ENCODE data around the gene RAB8B. TPM values are rescaled to one million over a fixed set of nuclear protein-coding genes. Genes with fewer than 3 reads are reported as not detected.
A peak's percentile ranks its signal among the peaks of the same experiment; 100 is the strongest.
"Not testable (repeated sequence)": the region's sequence is repeated elsewhere in the genome, so short reads cannot be mapped to it uniquely, and the experiment has no call there.

The RAB8B gene
- total and polyA plus RNA-seq, 7 donors, result 6.5 to 30.4 (median 21.7) TPM

DNA sequence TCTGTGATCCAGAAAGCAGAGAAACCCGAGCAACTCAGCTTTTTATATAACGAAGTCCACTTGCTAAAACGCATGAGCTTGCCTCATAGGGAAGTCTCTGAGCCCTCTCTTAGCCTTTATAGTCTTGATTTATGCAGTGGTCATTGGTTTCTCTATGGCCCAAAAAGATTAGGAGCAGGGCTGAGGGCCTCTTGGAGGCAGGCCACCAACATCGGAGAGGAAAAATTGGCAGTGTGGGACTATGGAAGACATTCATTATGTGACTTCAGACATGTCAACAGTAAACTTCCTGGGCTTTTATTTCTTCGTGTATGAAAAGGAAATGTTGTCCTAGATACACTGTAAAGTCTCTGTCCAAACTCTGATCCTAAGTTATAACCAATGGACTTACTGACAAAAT lies 13.5 kb downstream of the RAB8B start:
- Histone ChIP-seq H3K4me1 (peaks cover 0 to 29% (median 2%) of the 10 kb centered on the region in 4 donors), H3K27ac (no peak overlapping the region), H3K36me3 (no peaks in the 10 kb centered on the region), H3K9me3 (no peaks in the 10 kb centered on the region), H3K27me3 (no peaks in the 10 kb centered on the region), H3K4me3 (no peak overlapping the region)
- TF ChIP-seq POLR2AphosphoS5 (IDR thresholded peaks at IDR 0.05) (no peak), EP300 (IDR thresholded peaks at IDR 0.05) (no peak)
- intact Hi-C loops (cut with DNase I), result no loop called here
- 64 to 72% methylated on average over 5 of the region's 5 CpGs for WGBS, 2 donors
- no peak for DNase-seq

DNA sequence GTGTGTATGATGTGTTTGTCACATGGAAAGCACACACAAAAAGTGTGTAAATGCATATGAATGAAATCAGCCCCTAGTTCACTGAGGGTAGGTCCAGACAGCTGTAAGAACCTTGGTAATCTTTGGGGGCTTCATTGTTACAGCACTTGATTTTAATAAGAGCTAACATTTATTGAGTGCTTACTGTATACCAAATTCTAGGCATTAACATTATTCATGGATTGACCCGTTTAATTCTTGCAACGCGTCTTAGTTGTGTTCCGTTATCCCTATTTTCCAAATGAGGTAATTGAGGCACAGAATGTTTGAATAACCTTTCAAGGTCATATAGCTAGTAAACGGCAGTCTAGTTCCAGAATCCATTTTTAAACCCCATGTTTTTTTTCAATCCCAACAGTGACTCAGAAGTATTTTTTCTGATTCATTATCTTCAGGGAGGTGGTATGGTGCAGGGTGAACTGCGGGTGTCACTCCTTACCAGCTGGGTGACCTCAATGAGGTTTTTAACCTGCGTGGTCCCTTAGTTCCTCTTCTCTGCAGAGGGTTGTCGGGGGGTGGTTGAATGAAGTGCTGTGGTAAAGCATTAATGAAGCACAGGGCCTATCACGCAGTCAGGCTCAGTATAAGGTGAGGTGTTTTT lies 14.2 kb downstream of the RAB8B start:
- Histone ChIP-seq H3K4me1 (peaks cover 0 to 22% (median 0%) of the 10 kb centered on the region in 4 donors), H3K36me3 (no peaks in the 10 kb centered on the region), H3K27ac (no peak overlapping the region), H3K9me3 (no peaks in the 10 kb centered on the region), H3K4me3 (no peak overlapping the region), H3K27me3 (no peaks in the 10 kb centered on the region)
- DNase-seq, result no peak
- intact Hi-C loops (cut with DNase I), result no loop called here
- TF ChIP-seq, protein P1, sequence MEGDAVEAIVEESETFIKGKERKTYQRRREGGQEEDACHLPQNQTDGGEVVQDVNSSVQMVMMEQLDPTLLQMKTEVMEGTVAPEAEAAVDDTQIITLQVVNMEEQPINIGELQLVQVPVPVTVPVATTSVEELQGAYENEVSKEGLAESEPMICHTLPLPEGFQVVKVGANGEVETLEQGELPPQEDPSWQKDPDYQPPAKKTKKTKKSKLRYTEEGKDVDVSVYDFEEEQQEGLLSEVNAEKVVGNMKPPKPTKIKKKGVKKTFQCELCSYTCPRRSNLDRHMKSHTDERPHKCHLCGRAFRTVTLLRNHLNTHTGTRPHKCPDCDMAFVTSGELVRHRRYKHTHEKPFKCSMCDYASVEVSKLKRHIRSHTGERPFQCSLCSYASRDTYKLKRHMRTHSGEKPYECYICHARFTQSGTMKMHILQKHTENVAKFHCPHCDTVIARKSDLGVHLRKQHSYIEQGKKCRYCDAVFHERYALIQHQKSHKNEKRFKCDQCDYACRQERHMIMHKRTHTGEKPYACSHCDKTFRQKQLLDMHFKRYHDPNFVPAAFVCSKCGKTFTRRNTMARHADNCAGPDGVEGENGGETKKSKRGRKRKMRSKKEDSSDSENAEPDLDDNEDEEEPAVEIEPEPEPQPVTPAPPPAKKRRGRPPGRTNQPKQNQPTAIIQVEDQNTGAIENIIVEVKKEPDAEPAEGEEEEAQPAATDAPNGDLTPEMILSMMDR (IDR thresholded peaks at IDR 0.05), result no peak
- TF ChIP-seq EP300 (IDR thresholded peaks at IDR 0.05), result no peak
- no peak for TF ChIP-seq POLR2AphosphoS5 (IDR thresholded peaks at IDR 0.05)
- TF ChIP-seq POLR2A (IDR thresholded peaks at IDR 0.05), result no peak
- 74 to 90% methylated on average over 9 of the region's 9 CpGs for WGBS, 2 donors

DNA sequence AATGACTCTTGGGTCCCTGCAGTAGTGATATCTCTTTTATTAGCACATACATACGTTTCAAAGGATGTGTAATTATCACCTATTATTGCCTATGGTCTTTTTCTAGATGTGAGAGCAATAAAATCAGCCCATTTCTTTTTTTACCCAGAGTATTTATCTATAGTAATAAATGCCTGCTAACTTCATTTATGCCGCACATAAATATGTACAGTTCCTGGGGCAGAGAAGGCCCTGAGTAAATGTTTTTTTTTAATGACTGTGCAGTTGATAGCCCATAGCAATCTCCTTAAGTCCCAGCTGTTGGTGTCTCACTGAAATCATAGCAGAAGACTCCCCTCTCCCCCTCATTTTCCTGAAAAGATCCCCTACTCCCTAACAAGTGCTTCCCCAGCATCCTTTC lies 16.7 kb downstream of the RAB8B start:
- no peaks in the 10 kb centered on the region for H3K27me3 ChIP-seq
- 73 to 84% methylated on average over 2 of the region's 2 CpGs for WGBS, 2 donors

DNA sequence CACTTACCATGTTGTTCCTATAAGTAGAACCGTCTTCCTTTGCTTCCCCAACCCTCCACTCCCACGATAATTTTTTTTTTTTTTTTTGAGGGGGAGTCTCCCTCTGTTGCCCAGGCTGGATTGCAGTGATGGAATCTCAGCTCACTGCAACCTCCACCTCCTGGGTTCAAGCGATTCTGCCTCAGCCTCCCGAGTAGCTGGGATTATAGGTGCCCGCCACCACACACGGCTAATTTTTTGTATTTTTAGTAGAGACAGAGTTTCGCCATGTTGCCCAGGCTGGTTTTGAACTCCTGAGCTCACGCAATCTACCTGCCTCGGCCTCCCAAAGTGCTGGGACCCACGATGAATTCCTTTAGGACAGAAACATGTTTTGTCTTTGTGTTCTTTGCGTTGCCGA lies 19.4 kb downstream of the RAB8B start:
- intact Hi-C loops (cut with DNase I); H3K36me3 ChIP-seq; H3K9me3 ChIP-seq; H3K27me3 ChIP-seq; DNase-seq; H3K4me3 ChIP-seq; H3K27ac ChIP-seq: not testable (repeated sequence)
- H3K4me1 ChIP-seq, result peaks cover 0 to 36% (median 28%) of the 10 kb centered on the region in 4 donors
- 91 to 95% methylated on average over 12 of the region's 12 CpGs for WGBS, 2 donors

More for the DNA sequence above, 16.7 kb downstream of the RAB8B start:
- H3K4me1 ChIP-seq, result peaks cover 0 to 26% (median 10%) of the 10 kb centered on the region in 4 donors
- no peaks in the 10 kb centered on the region for H3K36me3 ChIP-seq
- intact Hi-C loops (cut with DNase I), result no loop called here
- H3K4me3 ChIP-seq, result no peak overlapping the region
- no peaks in the 10 kb centered on the region for H3K9me3 ChIP-seq
- H3K27ac ChIP-seq, result no peak overlapping the region
- TF ChIP-seq POLR2AphosphoS5 (IDR thresholded peaks at IDR 0.05) (no peak), EP300 (IDR thresholded peaks at IDR 0.05) (no peak), POLR2A (IDR thresholded peaks at IDR 0.05) (no peak)
- TF ChIP-seq, protein P1 (IDR thresholded peaks at IDR 0.05), result no peak
- no peak for DNase-seq

DNA sequence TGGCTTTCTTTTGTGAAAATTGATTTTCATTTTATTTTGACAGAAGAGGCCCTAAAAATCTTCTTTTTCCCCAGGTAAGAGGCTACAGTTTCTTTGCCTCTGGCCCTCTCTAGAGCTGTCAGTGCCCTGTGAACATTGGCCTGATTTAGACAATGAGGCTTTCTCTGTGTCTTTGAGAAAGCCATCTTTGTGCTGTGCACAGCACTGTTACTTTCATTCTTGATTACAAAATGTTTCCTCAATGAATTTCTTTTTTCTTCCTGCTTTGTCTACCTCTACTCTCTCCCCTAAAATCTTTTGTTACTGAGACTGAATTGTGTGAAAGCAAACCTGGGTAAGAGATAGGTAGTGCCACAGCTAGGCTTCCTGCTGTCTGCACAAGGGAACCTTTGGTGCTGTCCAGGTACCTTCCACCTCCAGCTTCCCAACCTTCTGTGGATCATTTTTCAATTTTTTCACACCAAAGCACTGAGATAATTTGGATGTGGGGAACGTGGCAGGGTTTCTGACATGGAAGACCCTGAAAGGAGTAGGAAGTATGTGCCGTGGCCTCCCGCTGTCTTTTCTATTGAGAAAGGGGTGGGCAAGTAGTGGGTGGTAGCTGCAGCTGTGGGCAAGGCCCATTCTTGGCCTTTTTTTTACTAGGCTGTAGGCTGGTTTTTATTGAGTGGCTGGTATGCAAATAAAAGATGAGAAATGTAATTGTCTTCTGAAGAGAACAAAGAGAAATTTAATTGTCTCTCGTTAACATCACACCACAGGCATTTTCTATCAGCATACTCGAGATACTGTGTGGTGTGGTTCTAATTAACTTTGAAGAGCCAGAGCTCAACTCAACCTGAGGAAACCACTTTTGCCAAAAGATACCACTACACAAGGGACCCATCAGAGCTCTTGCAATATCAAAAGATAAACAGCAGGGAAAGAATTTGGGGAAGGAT lies 21.0 kb downstream of the RAB8B start:
- TF ChIP-seq EP300 (IDR thresholded peaks at IDR 0.05) (no peak), POLR2A (IDR thresholded peaks at IDR 0.05) (no peak)
- WGBS, 2 donors, result 58 to 66% methylated on average over 5 of the region's 5 CpGs
- no peak for DNase-seq
- H3K4me3 ChIP-seq, result no peak overlapping the region
- H3K27ac ChIP-seq, result peak overlapping the region; percentile 4 to 48 (median 29)
- peaks cover 0 to 38% (median 28%) of the 10 kb centered on the region in 4 donors for H3K4me1 ChIP-seq
- no peaks in the 10 kb centered on the region for H3K36me3 ChIP-seq
- no peaks in the 10 kb centered on the region for H3K9me3 ChIP-seq
- intact Hi-C loops (cut with DNase I), result no loop called here
- no peaks in the 10 kb centered on the region for H3K27me3 ChIP-seq

DNA sequence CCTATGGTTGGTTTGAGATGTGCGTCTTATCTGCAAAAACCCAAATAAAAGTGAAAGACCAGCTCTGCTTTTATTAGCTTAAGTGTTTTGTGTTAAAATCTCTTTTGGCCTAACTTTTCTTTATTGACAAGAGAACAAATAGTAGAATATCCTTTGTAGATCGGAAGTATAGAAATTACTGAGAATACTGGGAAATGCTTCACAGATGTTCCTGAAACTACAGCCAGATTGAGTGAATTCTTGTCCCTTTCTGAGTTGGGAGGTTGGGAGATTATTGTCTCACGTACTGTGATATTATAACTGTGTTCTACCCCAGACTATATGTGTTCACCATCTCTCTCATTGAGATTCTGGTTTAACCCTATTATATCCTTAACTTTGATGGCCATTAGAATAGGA lies 21.7 kb downstream of the RAB8B start:
- no peaks in the 10 kb centered on the region for H3K27me3 ChIP-seq
- intact Hi-C loops (cut with DNase I), result no loop called here
- no peak for DNase-seq
- peaks cover 0 to 38% (median 28%) of the 10 kb centered on the region in 4 donors for H3K4me1 ChIP-seq
- TF ChIP-seq, protein P1 (IDR thresholded peaks at IDR 0.05), result no peak
- TF ChIP-seq POLR2A (IDR thresholded peaks at IDR 0.05) (no peak), POLR2AphosphoS5 (IDR thresholded peaks at IDR 0.05) (no peak), EP300 (IDR thresholded peaks at IDR 0.05) (no peak)
- H3K4me3 ChIP-seq, result no peak overlapping the region
- no peaks in the 10 kb centered on the region for H3K9me3 ChIP-seq
- 74 to 91% methylated on average over 3 of the region's 3 CpGs for WGBS, 2 donors
- H3K27ac ChIP-seq, result peak overlapping the region in 1 of 4 donors; percentile 39
- no peaks in the 10 kb centered on the region for H3K36me3 ChIP-seq
